GM21367 (cell line): ENCODE results near the gene TCEANC2.
"Not testable (repeated sequence)": the region's sequence is repeated elsewhere in the genome, so short reads cannot be mapped to it uniquely, and the experiment has no call there.

Experiments
- ATAC-seq: cut with Tn5 transposase; IDR thresholded peaks from one replicate; pipeline ENCODE4 v1.9.1; 2021; ENCODE audit not compliant: unreplicated experiment

The TCEANC2 gene

GRCh38 chr1:54081306-54082270, 28.2 kb downstream of the TCEANC2 start:
- ATAC-seq: peak; percentile 87

GRCh38 chr1:54084794-54085193, 31.4 kb downstream of the TCEANC2 start:
- ATAC-seq: no peak

- ATAC-seq: no peak
Measured at GRCh38 chr1:54086754-54087153, 33.3 kb downstream of the TCEANC2 start.

- no peak for ATAC-seq
Measured at GRCh38 chr1:54088385-54088784, 35.0 kb downstream of the TCEANC2 start.

- no peak for ATAC-seq
Measured at GRCh38 chr1:54091666-54092065, 38.3 kb downstream of the TCEANC2 start.

GRCh38 chr1:54094001-54094729, 40.8 kb downstream of the TCEANC2 start:
- ATAC-seq: no peak

- not testable (repeated sequence) for ATAC-seq
Measured at GRCh38 chr1:54094730-54095105, 41.3 kb downstream of the TCEANC2 start.

GRCh38 chr1:54095546-54096226, 42.3 kb downstream of the TCEANC2 start:
- ATAC-seq: no peak

GRCh38 chr1:54096227-54096876, 42.9 kb downstream of the TCEANC2 start:
- ATAC-seq: no peak

GRCh38 chr1:54096877-54097240, 43.5 kb downstream of the TCEANC2 start:
- ATAC-seq: no peak

- no peak for ATAC-seq
Measured at GRCh38 chr1:54099061-54099610, 45.7 kb downstream of the TCEANC2 start.

- ATAC-seq: no peak
Measured at GRCh38 chr1:54100500-54100899, 47.1 kb downstream of the TCEANC2 start.

GRCh38 chr1:54103414-54103813, 50.0 kb downstream of the TCEANC2 start:
- no peak for ATAC-seq

- ATAC-seq: not testable (repeated sequence)
Measured at GRCh38 chr1:54104613-54105012, 51.2 kb downstream of the TCEANC2 start.

GRCh38 chr1:54105080-54105479, 51.7 kb downstream of the TCEANC2 start:
- no peak for ATAC-seq

GRCh38 chr1:54105736-54106269, 52.4 kb downstream of the TCEANC2 start:
- no peak for ATAC-seq

GRCh38 chr1:54107131-54107530, 53.7 kb downstream of the TCEANC2 start:
- ATAC-seq: no peak

- no peak for ATAC-seq
Measured at GRCh38 chr1:54108156-54108555, 54.7 kb downstream of the TCEANC2 start.

GRCh38 chr1:54109129-54110090, 56.0 kb downstream of the TCEANC2 start:
- no peak for ATAC-seq
